ENCODE results near the gene FBXL19.

Gene FBXL19

DNA sequence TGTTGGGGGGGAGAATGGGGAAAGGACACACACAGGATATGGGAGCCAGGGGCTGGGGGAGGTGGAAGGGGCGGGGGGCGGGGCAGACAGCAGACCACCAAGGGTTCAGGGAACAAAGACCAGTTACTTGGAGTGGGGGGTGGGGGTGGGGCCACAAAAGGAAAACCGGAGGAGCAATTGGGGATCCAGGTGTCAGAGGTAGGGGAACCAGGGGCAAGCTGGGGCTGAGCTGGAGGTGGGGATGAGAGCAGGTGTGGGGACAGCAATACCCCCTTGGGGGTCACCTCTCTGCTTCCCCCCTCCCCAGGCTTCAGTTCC is 24.1 kb downstream of the FBXL19 start:
- H3K36me3 ChIP-seq (ENCODE audit: control insufficient read depth in 2 of 2, insufficient read depth in 2 of 2, low read length in 2 of 2): peaks cover 0 to 5% of the 10 kb centered on the region in 2 donors
- H3K9me3 ChIP-seq (ENCODE audit: control insufficient read depth in 2 of 2, low read length in 2 of 2): no peaks in the 10 kb centered on the region
- H3K27me3 ChIP-seq (ENCODE audit: control insufficient read depth in 2 of 2, insufficient read depth in 2 of 2, low read length in 2 of 2): no peaks in the 10 kb centered on the region
- H3K4me3 ChIP-seq (ENCODE audit: low read length in 2 of 2): no peak overlapping the region
- H3K27ac ChIP-seq (ENCODE audit: low read depth in 2 of 2, low read length in 2 of 2): peak overlapping the region in 1 of 2 donors; percentile 90
- H3K4me1 ChIP-seq (ENCODE audit: control insufficient read depth in 2 of 2, insufficient read depth in 2 of 2, low read length in 2 of 2): peaks cover 21 to 27% of the 10 kb centered on the region in 2 donors
- no peak overlapping the region for H3K9ac ChIP-seq (ENCODE audit: low read depth in 1 of 2, low read length in 2 of 2)

- H3K9ac ChIP-seq (ENCODE audit: low read depth in 1 of 2, low read length in 2 of 2): peak overlapping the region in 1 of 2 donors; percentile 81
- peak overlapping the region; percentile 74 to 90 for H3K27ac ChIP-seq (ENCODE audit: low read depth in 2 of 2, low read length in 2 of 2)
- H3K4me1 ChIP-seq (ENCODE audit: control insufficient read depth in 2 of 2, insufficient read depth in 2 of 2, low read length in 2 of 2): peaks cover 16 to 22% of the 10 kb centered on the region in 2 donors
- peak overlapping the region; percentile 71 to 75 for H3K4me3 ChIP-seq (ENCODE audit: low read length in 2 of 2)
- no peaks in the 10 kb centered on the region for H3K27me3 ChIP-seq (ENCODE audit: control insufficient read depth in 2 of 2, insufficient read depth in 2 of 2, low read length in 2 of 2)
- H3K9me3 ChIP-seq (ENCODE audit: control insufficient read depth in 2 of 2, low read length in 2 of 2): no peaks in the 10 kb centered on the region
- H3K36me3 ChIP-seq (ENCODE audit: control insufficient read depth in 2 of 2, insufficient read depth in 2 of 2, low read length in 2 of 2): no peaks in the 10 kb centered on the region
Observed at GRCh38 chr16:30947859-30948666, 24.7 kb downstream of the FBXL19 start.

DNA sequence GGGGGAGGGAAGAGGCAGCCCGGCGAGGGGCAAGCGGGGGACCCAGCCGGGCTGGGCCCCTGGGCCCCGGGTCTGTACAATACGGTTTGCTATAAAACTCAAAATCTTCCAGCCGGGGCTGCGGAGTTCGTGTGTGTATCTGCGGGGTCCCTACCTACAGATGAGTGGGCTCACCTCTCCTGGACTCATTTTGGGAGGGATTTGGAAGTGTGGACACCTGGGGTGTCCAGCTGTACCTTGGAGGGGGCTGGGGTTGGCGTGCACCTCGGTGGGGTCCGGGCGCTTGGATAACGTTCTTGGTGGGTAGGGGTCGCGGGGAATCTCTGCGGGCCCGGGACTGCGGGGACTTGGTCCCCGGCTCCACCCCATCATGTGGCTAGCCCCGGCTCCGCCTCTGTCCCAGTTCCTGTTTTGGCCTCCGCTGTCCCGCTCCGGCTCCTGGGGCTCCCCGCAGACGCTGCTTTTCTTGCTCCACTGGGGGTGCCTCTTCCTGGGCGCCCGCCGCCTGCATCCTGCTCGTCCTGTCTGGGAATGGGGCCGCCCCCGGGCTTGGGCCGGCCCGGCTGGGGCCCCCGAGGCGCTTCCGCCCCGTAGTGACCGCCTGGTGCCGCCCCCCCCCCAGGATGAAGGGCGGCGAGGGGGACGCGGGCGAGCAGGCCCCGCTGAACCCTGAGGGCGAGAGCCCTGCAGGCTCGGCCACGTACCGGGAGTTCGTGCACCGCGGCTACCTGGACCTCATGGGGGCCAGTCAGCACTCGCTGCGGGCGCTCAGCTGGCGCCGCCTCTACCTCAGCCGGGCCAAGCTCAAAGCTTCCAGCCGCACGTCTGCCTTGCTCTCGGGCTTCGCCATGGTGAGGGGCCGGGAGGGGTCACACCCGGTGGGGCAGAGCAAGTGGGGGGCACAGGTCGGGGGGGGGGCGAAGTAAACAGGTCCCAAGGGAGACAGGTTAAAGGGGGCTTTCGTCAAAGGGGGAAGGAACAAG is 25.6 kb downstream of the FBXL19 start, which contains the start of gene ORAI3:
ORAI3 (plus strand) TSS at position 402 of the 983 bp plus-strand sequence; CDS start at position 624, 222 bp downstream.
- peak within 1 kb of the TSS; percentile 54 to 81 for H3K9ac ChIP-seq (ENCODE audit: low read depth in 1 of 2, low read length in 2 of 2)
- H3K27me3 ChIP-seq (ENCODE audit: control insufficient read depth in 2 of 2, insufficient read depth in 2 of 2, low read length in 2 of 2): no peaks in the 10 kb centered on the region
- H3K9me3 ChIP-seq (ENCODE audit: control insufficient read depth in 2 of 2, low read length in 2 of 2): no peaks in the 10 kb centered on the region
- peak within 1 kb of the TSS; percentile 74 to 90 for H3K27ac ChIP-seq (ENCODE audit: low read depth in 2 of 2, low read length in 2 of 2)
- H3K4me1 ChIP-seq (ENCODE audit: control insufficient read depth in 2 of 2, insufficient read depth in 2 of 2, low read length in 2 of 2): peaks cover 19 to 24% of the 10 kb centered on the region in 2 donors
- no peaks in the 10 kb centered on the region for H3K36me3 ChIP-seq (ENCODE audit: control insufficient read depth in 2 of 2, insufficient read depth in 2 of 2, low read length in 2 of 2)
- H3K4me3 ChIP-seq (ENCODE audit: low read length in 2 of 2): peak within 1 kb of the TSS; percentile 71 to 75

- Histone ChIP-seq H3K4me3 (ENCODE audit: low read length in 2 of 2) (peak overlapping the region; percentile 71 to 75), H3K36me3 (ENCODE audit: control insufficient read depth in 2 of 2, insufficient read depth in 2 of 2, low read length in 2 of 2) (no peaks in the 10 kb centered on the region), H3K4me1 (ENCODE audit: control insufficient read depth in 2 of 2, insufficient read depth in 2 of 2, low read length in 2 of 2) (peaks cover 19 to 25% of the 10 kb centered on the region in 2 donors), H3K27me3 (ENCODE audit: control insufficient read depth in 2 of 2, insufficient read depth in 2 of 2, low read length in 2 of 2) (no peaks in the 10 kb centered on the region), H3K9me3 (ENCODE audit: control insufficient read depth in 2 of 2, low read length in 2 of 2) (no peaks in the 10 kb centered on the region), H3K9ac (ENCODE audit: low read depth in 1 of 2, low read length in 2 of 2) (peak overlapping the region; percentile 54 to 81), H3K27ac (ENCODE audit: low read depth in 2 of 2, low read length in 2 of 2) (peak overlapping the region; percentile 74 to 90)
Observed at GRCh38 chr16:30949650-30950515, 26.5 kb downstream of the FBXL19 start.

- Histone ChIP-seq H3K27ac (ENCODE audit: low read depth in 2 of 2, low read length in 2 of 2) (peak overlapping the region; percentile 74 to 90), H3K4me1 (ENCODE audit: control insufficient read depth in 2 of 2, insufficient read depth in 2 of 2, low read length in 2 of 2) (peaks cover 19 to 25% of the 10 kb centered on the region in 2 donors)
Observed at GRCh38 chr16:30950516-30951065, 27.2 kb downstream of the FBXL19 start.

GRCh38 chr16:30951193-30951592 is 27.8 kb downstream of the FBXL19 start:
- Histone ChIP-seq H3K4me3 (ENCODE audit: low read length in 2 of 2) (no peak overlapping the region), H3K9me3 (ENCODE audit: control insufficient read depth in 2 of 2, low read length in 2 of 2) (no peaks in the 10 kb centered on the region), H3K9ac (ENCODE audit: low read depth in 1 of 2, low read length in 2 of 2) (no peak overlapping the region), H3K27ac (ENCODE audit: low read depth in 2 of 2, low read length in 2 of 2) (no peak overlapping the region), H3K4me1 (ENCODE audit: control insufficient read depth in 2 of 2, insufficient read depth in 2 of 2, low read length in 2 of 2) (peaks cover 19 to 25% of the 10 kb centered on the region in 2 donors), H3K36me3 (ENCODE audit: control insufficient read depth in 2 of 2, insufficient read depth in 2 of 2, low read length in 2 of 2) (no peaks in the 10 kb centered on the region), H3K27me3 (ENCODE audit: control insufficient read depth in 2 of 2, insufficient read depth in 2 of 2, low read length in 2 of 2) (no peaks in the 10 kb centered on the region)

More at GRCh38 chr16:30950516-30951065, 27.2 kb downstream of the FBXL19 start:
- H3K9ac ChIP-seq (ENCODE audit: low read depth in 1 of 2, low read length in 2 of 2): peak overlapping the region; percentile 54 to 81
- H3K9me3 ChIP-seq (ENCODE audit: control insufficient read depth in 2 of 2, low read length in 2 of 2): no peaks in the 10 kb centered on the region
- no peaks in the 10 kb centered on the region for H3K36me3 ChIP-seq (ENCODE audit: control insufficient read depth in 2 of 2, insufficient read depth in 2 of 2, low read length in 2 of 2)
- peak overlapping the region; percentile 71 to 75 for H3K4me3 ChIP-seq (ENCODE audit: low read length in 2 of 2)
- H3K27me3 ChIP-seq (ENCODE audit: control insufficient read depth in 2 of 2, insufficient read depth in 2 of 2, low read length in 2 of 2): no peaks in the 10 kb centered on the region

GRCh38 chr16:30951750-30952149 is 28.4 kb downstream of the FBXL19 start:
- Histone ChIP-seq H3K9me3 (ENCODE audit: control insufficient read depth in 2 of 2, low read length in 2 of 2) (no peaks in the 10 kb centered on the region), H3K27ac (ENCODE audit: low read depth in 2 of 2, low read length in 2 of 2) (no peak overlapping the region), H3K36me3 (ENCODE audit: control insufficient read depth in 2 of 2, insufficient read depth in 2 of 2, low read length in 2 of 2) (no peaks in the 10 kb centered on the region), H3K4me3 (ENCODE audit: low read length in 2 of 2) (no peak overlapping the region), H3K9ac (ENCODE audit: low read depth in 1 of 2, low read length in 2 of 2) (no peak overlapping the region), H3K4me1 (ENCODE audit: control insufficient read depth in 2 of 2, insufficient read depth in 2 of 2, low read length in 2 of 2) (peaks cover 21 to 25% of the 10 kb centered on the region in 2 donors), H3K27me3 (ENCODE audit: control insufficient read depth in 2 of 2, insufficient read depth in 2 of 2, low read length in 2 of 2) (no peaks in the 10 kb centered on the region)

- no peaks in the 10 kb centered on the region for H3K36me3 ChIP-seq (ENCODE audit: control insufficient read depth in 2 of 2, insufficient read depth in 2 of 2, low read length in 2 of 2)
- H3K9ac ChIP-seq (ENCODE audit: low read depth in 1 of 2, low read length in 2 of 2): no peak overlapping the region
- H3K4me1 ChIP-seq (ENCODE audit: control insufficient read depth in 2 of 2, insufficient read depth in 2 of 2, low read length in 2 of 2): peaks cover 23 to 25% of the 10 kb centered on the region in 2 donors
- no peaks in the 10 kb centered on the region for H3K27me3 ChIP-seq (ENCODE audit: control insufficient read depth in 2 of 2, insufficient read depth in 2 of 2, low read length in 2 of 2)
- no peaks in the 10 kb centered on the region for H3K9me3 ChIP-seq (ENCODE audit: control insufficient read depth in 2 of 2, low read length in 2 of 2)
- no peak overlapping the region for H3K4me3 ChIP-seq (ENCODE audit: low read length in 2 of 2)
- no peak overlapping the region for H3K27ac ChIP-seq (ENCODE audit: low read depth in 2 of 2, low read length in 2 of 2)
Observed at GRCh38 chr16:30953111-30953510, 29.7 kb downstream of the FBXL19 start.

- peaks cover 25 to 27% of the 10 kb centered on the region in 2 donors for H3K4me1 ChIP-seq (ENCODE audit: control insufficient read depth in 2 of 2, insufficient read depth in 2 of 2, low read length in 2 of 2)
- H3K27me3 ChIP-seq (ENCODE audit: control insufficient read depth in 2 of 2, insufficient read depth in 2 of 2, low read length in 2 of 2): no peaks in the 10 kb centered on the region
- no peak overlapping the region for H3K4me3 ChIP-seq (ENCODE audit: low read length in 2 of 2)
- no peaks in the 10 kb centered on the region for H3K36me3 ChIP-seq (ENCODE audit: control insufficient read depth in 2 of 2, insufficient read depth in 2 of 2, low read length in 2 of 2)
- H3K27ac ChIP-seq (ENCODE audit: low read depth in 2 of 2, low read length in 2 of 2): no peak overlapping the region
- H3K9me3 ChIP-seq (ENCODE audit: control insufficient read depth in 2 of 2, low read length in 2 of 2): no peaks in the 10 kb centered on the region
- H3K9ac ChIP-seq (ENCODE audit: low read depth in 1 of 2, low read length in 2 of 2): no peak overlapping the region
Observed at GRCh38 chr16:30953511-30954124, 30.2 kb downstream of the FBXL19 start.

Data from mucosa of rectum (tissue), 2 donors.